HG03558 (cell line): ENCODE data around the gene KLHL29.

Experiments used
- ATAC-seq: cut with Tn5 transposase; IDR thresholded peaks from one replicate; pipeline ENCODE4 v1.9.1; 2021; ENCODE audit warnings: moderate number of reproducible peaks; ENCODE audit not compliant: unreplicated experiment; ENCODE audit errors: extremely low read depth

The KLHL29 gene

DNA sequence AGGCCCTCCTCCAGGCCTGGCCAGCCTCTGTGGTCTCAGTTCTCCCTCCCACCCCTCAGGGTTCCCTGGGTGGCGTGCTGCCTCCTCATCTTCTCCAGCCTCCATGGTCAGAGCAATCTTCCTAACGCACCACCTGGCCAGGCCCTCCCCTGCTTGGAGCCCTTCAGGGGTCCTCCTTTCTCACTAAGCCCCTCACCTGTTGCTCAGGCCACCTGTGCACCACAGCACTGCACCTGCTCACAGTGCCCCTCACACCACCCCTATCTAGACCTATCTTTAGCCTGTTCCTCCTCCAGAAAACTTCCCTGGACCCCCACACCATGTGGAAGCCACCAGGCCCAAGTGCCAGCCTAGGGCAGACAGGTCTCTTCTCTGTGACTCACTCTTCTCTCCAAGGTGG lies 274.8 kb downstream of the KLHL29 start:
- ATAC-seq: no peak

DNA sequence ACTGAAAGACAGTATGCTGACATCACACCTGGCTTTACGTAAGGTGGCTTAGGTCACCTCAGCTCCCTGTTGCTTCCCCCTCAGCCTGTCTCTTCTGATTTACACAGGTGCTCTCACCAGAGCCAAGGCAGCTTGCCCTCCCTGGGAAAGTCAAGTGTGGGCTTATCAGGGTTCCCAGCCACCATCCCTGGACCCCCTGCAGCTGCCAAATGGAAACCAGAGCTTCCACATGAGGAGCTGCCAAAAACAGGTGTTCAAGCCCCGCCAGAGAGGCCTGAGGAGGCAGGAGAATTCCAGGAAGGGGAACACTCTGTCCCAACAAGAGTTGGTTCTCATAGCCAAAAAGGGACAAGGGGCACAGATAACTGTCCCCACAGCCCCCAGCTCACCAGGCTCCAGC lies 275.3 kb downstream of the KLHL29 start:
- ATAC-seq: no peak

DNA sequence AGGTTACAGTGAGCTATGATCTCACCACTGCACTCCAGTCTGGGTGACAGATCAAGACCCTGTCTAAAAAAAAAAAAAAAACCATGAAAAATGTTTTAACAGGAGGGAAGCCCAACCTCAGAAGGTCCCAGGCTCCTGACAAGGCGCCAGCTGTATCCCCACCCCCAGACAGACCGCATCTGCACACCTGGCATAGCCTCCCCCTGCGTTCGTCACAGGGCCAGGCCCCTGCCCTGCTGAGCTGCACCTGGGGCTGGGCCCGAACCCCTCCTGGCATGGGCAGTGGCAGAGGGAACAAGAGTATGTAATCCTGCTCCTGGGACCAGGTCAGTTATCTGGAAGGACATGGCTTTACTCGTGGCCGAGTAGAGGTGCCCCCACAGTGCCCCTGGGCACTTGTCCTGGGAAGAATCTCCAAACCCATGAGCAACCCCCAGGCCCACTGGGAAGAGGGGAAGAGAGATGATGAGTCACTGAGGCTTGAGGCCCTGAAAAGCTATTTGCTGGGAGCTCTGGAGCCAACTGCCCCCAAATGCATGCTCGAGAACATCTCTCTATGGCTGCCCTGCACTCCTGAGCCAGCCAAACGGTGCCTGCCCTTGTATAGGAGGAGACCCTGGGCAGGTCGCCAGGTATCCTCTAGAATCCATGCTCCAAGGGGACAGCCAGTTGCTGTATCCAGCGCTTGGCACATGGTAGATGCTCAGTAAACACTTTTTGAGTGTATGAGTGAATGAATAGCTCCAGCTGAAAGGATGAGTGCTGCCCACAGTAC lies 276.5 kb downstream of the KLHL29 start:
- no peak for ATAC-seq

DNA sequence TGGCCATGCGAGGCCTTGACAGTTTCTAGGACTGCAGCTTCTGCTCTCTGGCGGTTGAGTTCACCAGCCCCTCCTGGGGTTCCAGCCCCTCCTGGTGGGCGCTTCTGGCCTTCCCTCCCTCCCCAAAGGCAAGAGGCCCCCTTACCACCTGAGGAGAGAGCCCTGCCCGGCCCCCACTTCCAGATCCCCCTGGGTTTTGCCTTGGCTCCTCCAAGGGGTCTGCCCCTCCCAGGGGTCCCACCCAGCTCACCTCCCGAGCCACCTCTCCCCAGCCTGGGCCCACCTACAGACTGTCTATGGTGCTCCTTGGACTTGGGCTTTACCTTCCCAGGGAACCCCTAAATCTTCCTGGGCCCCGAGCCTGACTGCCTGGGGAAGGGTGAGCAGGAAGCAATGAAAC lies 277.5 kb downstream of the KLHL29 start:
- no peak for ATAC-seq

DNA sequence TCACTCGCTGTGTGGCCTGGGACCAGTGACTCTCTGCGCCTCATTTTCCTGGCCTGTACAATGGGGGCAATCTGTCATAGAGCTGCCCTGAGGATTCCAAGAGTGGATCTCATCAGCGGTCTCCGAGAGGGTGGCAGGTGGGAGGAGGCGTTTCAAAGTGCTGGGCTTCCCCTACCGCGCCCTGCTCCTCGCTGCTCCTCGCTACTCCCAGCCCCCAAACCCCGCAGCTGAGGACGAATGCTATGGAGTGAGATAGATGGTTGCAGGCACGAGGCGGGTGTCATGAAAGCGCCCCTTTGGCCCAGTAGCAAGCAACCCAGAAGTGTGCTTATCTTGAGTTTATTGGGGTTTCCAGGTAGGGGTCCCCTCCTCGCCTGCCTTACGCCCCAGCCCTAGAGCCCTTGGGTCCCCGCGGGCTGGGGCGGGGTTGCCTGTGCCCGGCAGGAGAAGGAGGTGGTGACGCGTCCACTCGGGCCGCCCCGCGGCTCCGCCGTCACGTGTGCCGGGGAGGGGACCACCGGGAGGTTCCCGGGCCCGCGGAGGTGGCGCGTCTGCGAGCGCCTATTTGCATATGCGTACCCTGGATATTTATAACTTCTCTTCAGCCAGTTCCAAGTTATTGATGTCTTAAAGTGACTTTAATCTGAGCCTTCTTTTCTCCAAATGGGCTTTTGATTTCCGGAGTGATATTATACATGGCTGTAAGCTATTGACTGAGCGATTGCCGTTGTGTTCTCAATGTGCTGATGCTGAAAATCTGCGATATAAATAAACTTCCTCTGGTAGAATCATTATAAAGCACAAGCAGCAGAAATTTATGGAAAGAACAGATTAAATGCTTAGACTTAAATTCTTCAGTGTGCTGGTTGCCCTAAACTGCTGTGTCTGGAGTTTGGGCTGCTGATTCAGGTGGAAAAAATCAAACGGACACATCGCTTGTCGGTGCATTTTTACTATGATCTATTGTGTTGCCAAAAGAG lies 278.3 kb downstream of the KLHL29 start:
- ATAC-seq: no peak

DNA sequence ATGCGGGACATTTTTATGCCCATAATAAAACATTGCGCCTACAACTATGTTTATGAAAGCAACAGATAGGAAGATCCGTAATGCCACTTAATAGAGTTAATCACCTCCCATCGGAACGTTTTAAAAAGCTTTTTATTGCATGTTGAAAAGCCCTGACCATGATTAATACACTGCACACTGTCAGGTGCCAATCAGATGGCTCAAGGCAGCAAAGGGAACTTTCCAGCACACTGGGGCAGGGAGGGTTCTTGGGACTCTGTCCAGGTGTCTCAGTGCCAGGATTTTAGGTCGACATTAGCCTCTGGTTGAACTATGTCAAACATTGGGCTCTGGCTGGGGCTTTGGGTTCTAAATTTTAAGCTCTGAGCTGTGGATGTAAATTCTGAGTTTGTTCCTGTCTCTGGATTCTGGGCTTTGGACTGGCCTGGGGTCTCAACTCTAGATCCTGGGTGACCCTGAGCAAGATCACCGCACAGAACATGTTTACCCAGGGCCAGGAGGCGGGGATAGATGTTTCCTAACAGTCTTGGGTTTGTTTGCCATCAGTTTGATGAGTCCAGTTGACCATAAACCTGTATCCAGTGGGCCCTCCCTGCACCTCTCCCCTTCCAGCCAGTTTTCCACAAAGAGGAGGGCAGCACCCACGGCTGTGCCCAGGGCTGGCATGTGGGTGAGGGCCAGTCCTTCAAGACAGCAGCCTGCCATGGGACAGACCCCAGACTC lies 279.2 kb downstream of the KLHL29 start:
- no peak for ATAC-seq

DNA sequence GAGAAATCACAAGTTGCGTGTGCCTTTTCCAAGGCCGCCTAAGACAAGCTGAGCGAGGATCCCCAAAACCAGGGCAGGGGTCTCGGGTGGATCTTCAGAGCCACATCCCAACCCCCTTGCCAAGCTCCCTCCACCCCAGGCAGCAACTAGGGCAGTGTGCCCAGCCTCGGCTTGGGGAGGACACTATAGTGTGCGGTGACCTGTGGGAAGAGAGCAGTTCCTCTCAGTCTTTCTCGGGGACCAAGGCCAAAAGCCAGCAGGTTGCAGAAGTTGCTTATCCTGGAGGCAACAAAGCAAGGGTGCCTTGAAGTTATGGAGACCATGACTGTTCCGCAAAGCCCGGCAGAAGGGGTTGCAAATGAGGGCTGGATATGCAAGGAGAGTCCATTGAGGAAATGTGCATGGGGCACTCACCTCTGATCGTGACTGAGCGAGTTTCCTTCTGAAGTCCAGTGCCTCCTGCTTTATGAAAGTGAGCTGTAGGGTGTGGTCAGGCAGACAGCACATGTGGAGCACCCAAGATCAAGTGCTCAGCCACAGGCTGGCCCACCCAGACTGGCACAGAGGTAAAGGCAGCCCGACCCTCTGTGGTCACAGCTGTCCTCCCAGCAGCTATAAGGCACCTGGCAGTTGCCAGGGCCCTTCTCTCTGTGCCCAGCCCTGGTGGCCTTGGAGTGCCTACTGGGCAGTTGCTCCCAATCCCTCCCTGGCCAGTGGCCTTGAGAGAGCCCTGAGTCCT lies 281.4 kb downstream of the KLHL29 start:
- ATAC-seq: no peak

DNA sequence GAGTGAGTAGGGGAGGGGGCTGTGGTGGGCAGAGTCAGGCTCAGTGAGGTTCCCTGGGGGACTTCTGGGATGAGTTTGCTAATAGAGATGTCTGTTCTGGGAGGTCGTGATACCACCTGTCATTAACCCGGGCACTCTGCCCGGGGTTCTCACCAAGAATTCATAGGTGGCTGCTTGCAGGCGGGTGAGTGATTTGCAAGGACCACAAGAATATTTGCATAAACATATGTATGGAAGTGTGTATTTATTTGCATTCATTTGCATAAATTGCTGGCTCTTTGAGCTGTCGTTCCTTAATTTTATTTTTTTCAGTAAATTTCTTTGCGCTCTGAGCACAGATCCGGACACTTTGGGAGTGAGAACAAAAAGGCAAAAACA lies 282.0 kb downstream of the KLHL29 start:
- ATAC-seq: no peak

DNA sequence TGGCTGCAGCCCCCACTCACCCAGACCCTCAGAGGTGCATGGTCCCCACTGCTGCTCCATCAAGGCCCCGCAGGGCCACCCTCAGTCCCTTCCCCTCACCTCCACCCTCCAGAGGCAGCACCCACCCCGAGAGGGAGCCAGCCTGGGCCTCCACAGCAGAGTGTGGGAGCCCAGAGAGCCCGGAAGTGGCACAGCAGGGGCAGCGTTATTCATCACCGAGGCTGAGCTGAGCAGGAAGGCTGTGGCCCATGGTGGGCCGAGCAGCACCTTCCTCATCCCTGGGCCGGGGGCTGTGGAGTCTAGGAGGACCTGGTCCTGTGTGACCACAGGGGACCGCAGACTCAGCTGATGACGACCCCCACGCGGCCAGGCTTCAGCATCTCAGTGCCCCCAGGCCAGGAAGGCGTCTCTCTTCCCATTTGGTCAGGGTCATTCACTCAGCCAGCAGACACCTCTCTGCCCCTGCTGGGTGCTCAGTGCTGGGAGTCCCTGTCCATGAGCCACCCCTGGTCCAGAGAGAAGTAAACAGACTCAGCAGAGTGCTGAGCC lies 283.9 kb downstream of the KLHL29 start:
- no peak for ATAC-seq

DNA sequence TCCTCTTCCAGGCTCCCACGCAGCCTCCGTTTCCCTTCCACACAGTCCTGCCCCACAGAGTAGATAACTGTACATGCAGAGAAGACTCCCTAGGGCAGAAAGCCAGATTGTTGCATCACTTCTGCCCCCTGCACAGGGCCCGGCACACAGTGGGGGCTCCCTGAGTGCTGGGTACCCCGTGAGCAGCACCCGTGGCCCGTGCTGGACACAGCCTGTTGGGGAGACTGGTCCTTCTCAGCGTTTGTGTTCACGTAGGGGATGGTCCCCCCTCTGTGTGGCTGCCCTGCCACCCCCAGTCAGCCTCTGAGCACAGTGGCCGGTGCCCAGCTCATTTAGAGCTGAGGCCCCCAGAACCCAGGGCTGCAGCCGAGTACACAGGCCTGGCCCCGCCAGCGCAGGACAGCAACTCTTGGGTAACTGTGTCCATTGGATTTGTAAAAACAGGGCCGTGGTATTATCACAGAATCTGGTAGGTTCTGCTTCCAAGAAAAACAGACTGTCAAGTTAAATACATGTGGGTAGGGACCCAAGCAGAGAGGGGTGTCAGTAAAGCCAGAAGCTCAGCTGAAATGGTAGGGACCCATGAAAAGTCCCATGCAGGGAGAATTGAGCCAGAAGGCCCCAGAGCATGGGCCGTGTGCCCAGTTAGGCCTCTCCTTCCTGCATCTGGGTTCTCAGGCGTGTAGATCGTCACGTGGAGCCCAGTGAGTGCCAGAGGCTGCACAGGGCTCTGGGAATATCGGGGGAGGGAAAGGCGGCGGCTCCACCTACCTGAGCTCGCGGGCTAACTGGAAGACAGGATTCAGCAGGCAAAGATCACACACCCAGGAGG lies 284.6 kb downstream of the KLHL29 start:
- ATAC-seq: no peak

DNA sequence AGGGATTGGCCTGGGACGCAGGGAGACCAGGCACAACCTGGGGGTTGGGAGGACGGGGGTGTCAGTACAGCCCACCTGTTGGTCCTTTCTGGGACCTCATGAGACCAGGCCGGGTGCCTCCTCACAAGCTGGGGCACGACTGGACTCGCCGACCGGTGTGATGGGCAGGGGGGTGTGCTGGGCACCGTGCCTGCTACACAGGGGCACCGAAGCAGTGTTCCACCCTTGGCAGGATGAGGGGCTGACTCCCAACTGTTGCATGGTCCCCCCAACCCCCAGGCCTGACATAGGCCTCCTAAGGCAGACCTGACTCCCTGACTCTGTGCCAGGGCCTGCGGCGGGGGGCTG lies 285.2 kb downstream of the KLHL29 start:
- no peak for ATAC-seq

DNA sequence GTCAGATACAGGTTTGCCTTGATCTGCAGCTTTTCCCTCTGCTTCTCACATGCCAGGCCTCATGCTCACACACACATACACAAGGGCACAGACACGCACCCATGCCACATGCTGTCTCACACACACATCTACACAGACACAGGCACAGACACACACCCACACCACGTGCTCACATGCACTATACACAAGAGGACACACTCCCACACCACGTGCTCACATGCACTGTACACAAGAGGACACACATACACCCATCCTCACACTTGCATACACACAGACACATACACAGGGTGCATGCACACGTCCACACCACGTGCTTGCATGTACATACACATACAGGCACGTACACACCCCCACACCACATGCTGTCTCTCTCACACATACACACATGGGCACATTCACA lies 288.1 kb downstream of the KLHL29 start:
- ATAC-seq: no peak

DNA sequence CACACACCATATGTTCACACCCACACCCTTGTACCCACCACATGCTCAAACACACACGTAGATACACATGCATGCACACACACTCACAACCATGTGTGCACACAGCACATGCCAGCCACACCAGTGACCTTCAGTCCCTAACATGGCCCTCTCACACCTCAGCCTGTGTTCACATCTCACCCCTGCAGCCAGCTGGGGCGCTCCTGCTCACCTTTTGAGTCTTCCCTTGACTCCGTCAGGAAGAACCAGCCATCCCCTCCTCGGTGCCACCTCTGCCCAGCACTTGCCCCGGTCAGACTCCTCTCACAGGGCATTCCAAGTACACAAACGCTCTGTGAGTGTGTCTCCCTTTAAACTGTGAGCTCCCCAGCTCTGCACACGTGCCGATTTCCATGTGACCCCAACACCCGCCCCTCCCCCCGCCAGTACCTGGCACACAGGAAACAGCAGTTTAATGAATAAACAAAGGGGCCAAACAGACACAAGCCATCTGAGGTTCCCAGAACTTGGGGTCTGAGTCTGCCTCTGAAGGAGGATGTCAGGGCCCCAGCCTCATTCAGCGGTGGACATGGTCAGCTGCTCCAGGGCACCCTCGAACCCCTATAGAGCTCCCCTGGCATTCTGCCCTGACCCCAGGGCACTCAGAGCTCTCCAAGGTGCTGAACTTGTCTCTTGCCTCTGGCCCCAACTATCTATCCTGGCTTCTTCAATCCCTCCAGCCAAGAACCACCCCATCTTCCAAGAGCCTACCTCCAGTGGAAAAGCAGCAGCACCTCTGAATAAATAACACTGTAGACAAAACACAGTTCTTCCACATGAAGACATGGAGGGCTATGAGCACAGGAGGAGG lies 289.1 kb downstream of the KLHL29 start:
- no peak for ATAC-seq

DNA sequence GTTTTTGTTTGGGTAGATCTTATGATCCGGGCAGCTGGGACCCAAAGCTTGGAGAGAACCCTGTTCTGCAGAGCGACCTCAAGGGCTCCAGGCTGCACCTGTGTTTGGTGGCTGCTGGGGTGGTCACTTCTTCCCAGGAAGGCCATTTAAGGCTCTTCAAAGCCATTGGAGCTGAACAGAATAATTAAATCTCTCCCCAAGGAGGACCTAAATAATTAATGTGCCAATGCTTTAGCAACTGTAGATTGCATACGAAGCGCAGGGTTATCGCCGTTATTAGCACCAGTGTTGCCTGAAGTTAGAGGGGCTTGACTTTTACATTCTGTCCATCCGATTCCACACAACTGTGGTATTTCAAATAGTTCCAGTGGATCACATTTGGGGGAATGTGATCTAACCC lies 290.5 kb downstream of the KLHL29 start:
- no peak for ATAC-seq

DNA sequence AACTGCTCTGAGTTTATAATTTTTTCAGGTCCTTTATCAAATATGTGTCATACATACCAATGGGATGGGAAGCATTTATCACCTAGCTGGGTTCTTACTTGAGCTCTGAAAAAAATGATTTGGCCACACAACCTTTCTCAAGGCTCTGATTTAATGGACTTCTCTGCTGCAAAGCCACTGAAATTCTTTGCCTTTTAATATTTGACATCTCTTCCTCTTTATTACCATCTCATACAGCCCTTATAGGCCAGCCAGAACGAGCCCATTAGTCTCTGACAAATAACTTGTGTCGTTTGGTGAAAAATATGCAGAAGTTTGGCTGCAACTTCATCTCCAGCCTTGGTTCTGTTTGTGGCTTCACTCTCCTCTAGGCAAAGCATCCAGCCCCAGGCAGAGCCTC lies 292.9 kb downstream of the KLHL29 start:
- no peak for ATAC-seq

DNA sequence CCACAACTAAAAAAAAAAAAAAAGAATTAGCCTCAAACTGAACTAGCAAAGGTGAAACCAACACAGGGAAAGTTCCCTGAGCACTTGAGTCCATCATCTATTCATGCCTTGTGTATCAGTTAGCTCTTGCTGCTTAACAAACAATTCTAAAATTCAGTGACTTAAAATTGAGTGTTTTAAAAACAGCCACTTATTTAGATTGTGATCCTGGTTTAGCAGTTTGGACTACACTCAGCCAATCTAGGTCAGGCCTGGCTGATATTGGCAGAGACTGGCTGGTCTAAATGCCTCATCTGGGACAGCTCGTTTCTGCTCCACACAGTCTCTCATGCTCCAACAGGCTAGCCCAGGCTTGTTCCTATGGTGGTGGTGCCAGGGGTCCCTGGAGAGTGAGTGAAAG lies 294.1 kb downstream of the KLHL29 start:
- no peak for ATAC-seq

DNA sequence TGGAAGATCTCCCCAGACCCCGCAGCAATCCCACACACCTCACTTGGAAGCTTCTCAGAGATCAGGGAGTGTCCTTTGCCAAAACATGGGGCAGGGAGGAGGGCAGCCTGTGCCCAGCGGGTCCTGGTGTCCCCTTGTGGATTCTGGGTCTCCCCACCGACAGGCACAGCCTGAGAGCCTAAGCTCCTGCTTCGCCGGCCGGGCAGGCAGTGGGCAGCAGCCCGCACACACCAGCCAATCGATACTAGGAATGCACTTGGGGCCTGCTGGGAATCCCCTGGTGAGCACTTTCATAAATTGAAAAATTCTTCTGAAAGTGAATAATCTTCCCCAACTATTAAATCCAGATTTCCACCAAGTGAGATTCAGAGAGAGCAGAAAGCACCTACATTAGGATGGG lies 296.0 kb downstream of the KLHL29 start:
- no peak for ATAC-seq
